CMK (cell line): ENCODE measurements around the gene IGFL3.
A peak's percentile ranks its signal among the peaks of the same experiment; 100 is the strongest.

ENCODE experiments used
- DNase-seq: peaks from one replicate; pipeline ENCODE4 v3.0.0-alpha.2; 2010; ENCODE audit warnings: low read depth

The IGFL3 gene

DNA sequence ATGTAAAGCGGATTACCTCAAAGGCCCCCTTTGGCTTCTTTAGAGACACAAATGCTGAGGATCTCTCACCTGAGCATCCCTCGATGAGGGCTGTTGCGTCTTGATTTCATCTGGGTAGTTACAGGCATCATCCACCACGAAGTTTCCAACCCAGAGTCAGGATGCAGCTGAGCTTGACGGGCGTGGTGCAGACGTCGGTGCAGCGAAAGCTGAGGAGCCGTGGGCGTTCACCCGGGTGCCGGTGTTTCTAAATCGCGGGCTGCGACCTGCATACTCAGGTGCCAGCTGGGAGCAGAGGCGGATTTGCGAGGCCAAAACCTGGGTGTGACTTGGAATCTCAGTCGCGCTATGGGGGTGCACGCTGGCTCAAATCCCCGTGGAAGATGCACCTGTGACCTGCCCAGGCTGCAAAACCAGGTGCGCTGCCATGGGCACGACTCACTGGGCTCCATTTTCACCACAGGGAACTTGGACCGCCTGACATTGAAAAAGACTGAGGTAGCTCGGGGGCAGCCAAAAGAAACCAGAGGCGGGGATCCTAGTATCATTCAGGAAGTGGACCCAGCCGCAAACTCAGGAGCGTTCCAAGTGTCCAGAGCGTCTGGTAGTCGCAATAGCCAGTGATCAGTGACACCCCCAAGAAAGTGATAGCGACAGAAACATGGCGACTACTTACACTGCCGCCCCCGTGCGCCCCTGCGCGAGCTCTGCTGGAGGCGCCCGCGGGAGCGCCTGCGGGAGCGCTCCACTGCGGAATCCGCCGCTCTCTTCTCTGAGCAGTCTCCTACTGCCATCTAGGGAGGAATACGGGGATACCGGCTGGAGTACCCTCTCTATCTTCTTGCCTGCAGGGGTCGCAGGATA, 47.3 kb downstream of the IGFL3 start:
- DNase-seq: peak; percentile 68

DNA sequence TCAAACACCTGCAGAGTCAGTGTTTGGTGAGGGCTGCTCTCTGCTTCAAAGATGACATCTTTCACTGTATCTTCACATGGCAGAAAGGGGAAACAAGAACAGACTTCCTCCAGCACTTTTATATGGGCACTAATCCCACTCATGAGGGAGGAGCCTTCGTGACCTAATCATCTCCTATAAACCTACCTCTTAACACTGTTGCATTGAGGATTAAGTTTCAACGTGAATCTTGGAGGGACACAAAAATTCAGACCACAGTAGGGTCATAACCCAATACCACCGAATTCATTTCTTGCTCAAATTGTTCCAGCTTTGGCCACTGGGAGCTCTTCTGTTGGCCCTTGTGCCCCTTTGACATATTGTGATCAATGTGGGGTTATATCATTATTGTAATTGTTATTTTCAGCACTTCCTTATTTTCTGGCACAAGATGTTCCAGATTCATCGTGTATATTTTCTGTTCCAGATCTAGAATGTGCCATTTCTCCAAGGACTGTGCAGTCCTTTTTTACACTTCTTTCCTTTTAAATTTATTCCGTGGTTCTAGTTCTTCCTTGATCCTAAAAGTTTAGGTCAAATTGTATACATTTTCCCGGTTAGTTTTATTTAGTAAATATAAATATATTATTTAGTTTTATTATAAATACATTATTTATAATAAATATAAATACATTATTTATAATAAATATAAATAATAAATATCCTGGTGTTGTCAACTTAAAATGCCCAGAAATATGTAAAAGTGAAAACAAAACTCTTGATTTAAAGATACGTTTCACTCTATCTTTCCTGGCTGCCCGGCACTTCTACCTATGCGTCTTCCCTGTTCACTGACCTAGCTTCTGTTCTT, 48.2 kb downstream of the IGFL3 start:
- no peak for DNase-seq

DNA sequence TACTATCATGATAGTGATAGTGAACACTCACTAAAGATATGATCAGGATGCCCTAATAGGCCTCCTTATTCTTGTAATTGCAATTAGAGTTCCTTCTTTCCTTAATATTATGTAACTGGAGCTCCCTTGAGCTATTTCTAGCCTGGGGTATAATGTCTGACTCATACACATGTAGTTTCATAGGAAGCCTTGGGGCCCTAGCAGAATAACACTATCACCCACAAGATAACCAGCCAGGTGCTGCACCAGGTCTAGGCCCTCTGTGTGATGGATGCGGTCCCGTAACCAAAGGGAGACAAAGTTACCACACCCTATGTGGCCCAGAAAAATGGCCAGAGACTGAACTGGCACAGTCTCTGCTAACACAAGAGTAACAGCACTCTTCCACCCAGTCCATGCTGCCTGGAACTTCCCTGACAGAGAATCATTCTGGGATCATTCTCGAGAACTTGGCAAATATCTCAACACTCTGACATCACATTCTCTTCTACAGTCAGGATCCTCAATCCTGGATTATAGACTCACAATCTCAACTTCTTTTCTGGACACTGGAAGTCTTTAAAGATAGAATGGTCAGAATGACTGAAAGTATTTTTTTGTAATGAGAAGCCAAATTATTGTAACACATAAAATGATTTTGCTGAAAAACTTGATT, 51.1 kb downstream of the IGFL3 start:
- no peak for DNase-seq
